H9 (cell line): ENCODE measurements around the gene CDKN2C. TPM values are rescaled to one million over a fixed set of nuclear protein-coding genes. Genes with fewer than 3 reads are reported as not detected.

Experiments
- DNase-seq: peaks from one replicate; pipeline ENCODE4 v3.0.0-alpha.2; 2017
- H2AFZ ChIP-seq: one replicate; pipeline ENCODE4 v1.6.1; 2013; ENCODE audit warnings: mild to moderate bottlenecking, low read length, control low read depth, moderate library complexity
- H2AK5ac ChIP-seq: 2 replicates; pipeline ENCODE4 v1.6.1; 2013; ENCODE audit warnings: low read length, control low read depth, mixed read lengths; ENCODE audit not compliant: insufficient read length
- H2BK120ac ChIP-seq: one replicate; pipeline ENCODE4 v1.6.1; 2013; ENCODE audit warnings: low read depth, mild to moderate bottlenecking, low read length, control low read depth, inconsistent platforms; ENCODE audit not compliant: poor library complexity, severe bottlenecking
- H2BK12ac ChIP-seq: 2 replicates; pipeline ENCODE4 v1.6.1; 2013; ENCODE audit warnings: low read length, control low read depth, mixed read lengths, low read depth; ENCODE audit not compliant: insufficient read length
- H2BK15ac ChIP-seq: 2 replicates; pipeline ENCODE4 v1.6.1; 2013; ENCODE audit warnings: low read depth, low read length, control low read depth
- H2BK20ac ChIP-seq: one replicate; pipeline ENCODE4 v1.6.1; 2013; ENCODE audit warnings: low read depth, mild to moderate bottlenecking, low read length, control low read depth, inconsistent platforms; ENCODE audit not compliant: poor library complexity, severe bottlenecking
- H2BK5ac ChIP-seq: 2 replicates; pipeline ENCODE4 v1.6.1; 2013; ENCODE audit warnings: low read length, control low read depth, mixed read lengths; ENCODE audit not compliant: insufficient read length
- H3K14ac ChIP-seq: 2 replicates; pipeline ENCODE4 v1.6.1; 2013; ENCODE audit warnings: low read length, control low read depth; ENCODE audit not compliant: insufficient read depth
- H3K18ac ChIP-seq: 2 replicates; pipeline ENCODE4 v1.6.1; 2013; ENCODE audit warnings: low read depth, mild to moderate bottlenecking, mixed read lengths, low read length, control low read depth; ENCODE audit not compliant: insufficient read length
- H3K23ac ChIP-seq: 2 replicates; pipeline ENCODE4 v1.6.1; 2013; ENCODE audit warnings: low read length, control low read depth, mixed read lengths, low read depth; ENCODE audit not compliant: insufficient read length
- H3K23me2 ChIP-seq: 2 replicates; pipeline ENCODE4 v1.6.1; 2013; ENCODE audit warnings: low read depth, mild to moderate bottlenecking, mixed read lengths, low read length, control low read depth; ENCODE audit not compliant: insufficient read length, poor library complexity, severe bottlenecking
- H3K27ac ChIP-seq: 2 replicates; pipeline ENCODE4 v1.5.1; 2013; ENCODE audit warnings: low read length, control low read depth, mixed read lengths, low read depth; ENCODE audit not compliant: insufficient read length
- H3K27me3 ChIP-seq: 2 replicates; pipeline ENCODE4 v1.6.1; 2013; ENCODE audit warnings: low read length, control low read depth, inconsistent platforms; ENCODE audit not compliant: insufficient read depth
- H3K4ac ChIP-seq: 2 replicates; pipeline ENCODE4 v1.6.1; 2013; ENCODE audit warnings: low read depth, mild to moderate bottlenecking, control low read depth, inconsistent platforms, low read length, moderate library complexity
- H3K4me1 ChIP-seq: 2 replicates; pipeline ENCODE4 v1.6.1; 2013; ENCODE audit warnings: low read length, control low read depth, inconsistent platforms; ENCODE audit not compliant: insufficient read depth
- H3K4me2 ChIP-seq: 2 replicates; pipeline ENCODE4 v1.6.1; 2013; ENCODE audit warnings: low read length, control low read depth, mixed read lengths; ENCODE audit not compliant: insufficient read length, insufficient read depth
- H3K56ac ChIP-seq: 2 replicates; pipeline ENCODE4 v1.6.1; 2013; ENCODE audit warnings: low read depth, mild to moderate bottlenecking, mixed read lengths, low read length, control low read depth; ENCODE audit not compliant: insufficient read length
- H3K79me1 ChIP-seq: 2 replicates; pipeline ENCODE4 v1.6.1; 2013; ENCODE audit warnings: low read depth, mild to moderate bottlenecking, moderate library complexity, low read length, control low read depth, inconsistent platforms; ENCODE audit not compliant: insufficient read depth, poor library complexity, severe bottlenecking
- H3K79me2 ChIP-seq: 2 replicates; pipeline ENCODE4 v1.6.1; 2013; ENCODE audit warnings: low read length, control low read depth, inconsistent platforms; ENCODE audit not compliant: insufficient read depth
- H3K9ac ChIP-seq: 2 replicates; pipeline ENCODE4 v1.6.1; 2013; ENCODE audit warnings: low read length, control low read depth, mixed read lengths; ENCODE audit not compliant: insufficient read length; ENCODE audit errors: extremely low read depth
- H3K9me3 ChIP-seq: one replicate; pipeline ENCODE4 v1.6.1; 2013; ENCODE audit warnings: low read depth, low read length, inconsistent platforms; ENCODE audit not compliant: control insufficient read depth
- H3T11ph ChIP-seq: one replicate; pipeline ENCODE4 v1.6.1; 2013; ENCODE audit warnings: mild to moderate bottlenecking, low read length, control low read depth, inconsistent platforms
- H4K20me1 ChIP-seq: one replicate; pipeline ENCODE4 v1.6.1; 2013; ENCODE audit not compliant: control insufficient read depth, insufficient read length, insufficient read depth
- H4K5ac ChIP-seq: 2 replicates; pipeline ENCODE4 v1.6.1; 2013; ENCODE audit warnings: low read depth, mild to moderate bottlenecking, mixed read lengths, low read length, control low read depth; ENCODE audit not compliant: insufficient read length
- H4K8ac ChIP-seq: replicated peaks from 2 replicates; pipeline ENCODE4 v1.6.1; 2013; ENCODE audit warnings: low read length, control low read depth, mixed read lengths, low read depth; ENCODE audit not compliant: insufficient read length
- H4K91ac ChIP-seq: 2 replicates; pipeline ENCODE4 v1.6.1; 2013; ENCODE audit warnings: low read depth, mild to moderate bottlenecking, moderate library complexity, mixed read lengths, low read length, control low read depth; ENCODE audit not compliant: insufficient read length
- H3K27ac Mint-ChIP-seq, 3 experiments: 2 replicates in 2 of 3; 3 replicates in 1 of 3; pipeline ENCODE4 v1.8.0; 2020 to 2021; ENCODE audit warnings: mixed read lengths in 3 of 3, mild to moderate bottlenecking in 1 of 3, moderate library complexity in 1 of 3
- H3K27me3 Mint-ChIP-seq: 2 replicates; pipeline ENCODE4 v1.8.0; 2021; ENCODE audit warnings: low read depth, mild to moderate bottlenecking, moderate library complexity, mixed read lengths
- H3K36me3 Mint-ChIP-seq, 3 experiments: 2 replicates in 2 of 3; 3 replicates in 1 of 3; pipeline ENCODE4 v1.8.0; 2020 to 2021; ENCODE audit warnings: low read depth in 3 of 3, mixed read lengths in 3 of 3; ENCODE audit not compliant: insufficient read depth in 1 of 3
- H3K4me1 Mint-ChIP-seq, 2 experiments: 2 replicates each; pipeline ENCODE4 v1.8.0; 2020; ENCODE audit warnings: mixed read lengths in 2 of 2
- H3K4me3 Mint-ChIP-seq, 2 experiments: 2 replicates in 1 of 2; 3 replicates in 1 of 2; pipeline ENCODE4 v1.8.0; 2020 to 2021; ENCODE audit warnings: mild to moderate bottlenecking in 2 of 2, mixed read lengths in 2 of 2, moderate library complexity in 1 of 2
- H3K9me3 Mint-ChIP-seq, 2 experiments: 2 replicates in 1 of 2; 3 replicates in 1 of 2; pipeline ENCODE4 v1.8.0; 2020; ENCODE audit warnings: mild to moderate bottlenecking in 2 of 2, mixed read lengths in 2 of 2, moderate library complexity in 1 of 2
- CTCF ChIP-seq: fragments of 200-600 bp; sonication (generic); conservative IDR thresholded peaks from 3 replicates; pipeline ENCODE4 v1.8.0; 2021; ENCODE audit warnings: antibody characterized with exemption, mild to moderate bottlenecking
- WGBS: extraction: QIAGEN DNeasy Blood & Tissue Kit; methylation state at CpG from one replicate; pipeline ENCODE4 v1.1.7; 2013; ENCODE audit warnings: missing lambda C conversion rate, low lambda C conversion rate, mixed read lengths; ENCODE audit not compliant: insufficient read length; ENCODE audit errors: extremely low coverage; 5-methylcytosine and 5-hydroxymethylcytosine counted together
- total RNA-seq: library from RNA; stranded (reverse); gene quantifications from 2 replicates; pipeline ENCODE4 v1.2.1, GENCODE V29; 2021

Gene CDKN2C
- total RNA-seq, 1 experiment from 2014 or later: not detected

DNA sequence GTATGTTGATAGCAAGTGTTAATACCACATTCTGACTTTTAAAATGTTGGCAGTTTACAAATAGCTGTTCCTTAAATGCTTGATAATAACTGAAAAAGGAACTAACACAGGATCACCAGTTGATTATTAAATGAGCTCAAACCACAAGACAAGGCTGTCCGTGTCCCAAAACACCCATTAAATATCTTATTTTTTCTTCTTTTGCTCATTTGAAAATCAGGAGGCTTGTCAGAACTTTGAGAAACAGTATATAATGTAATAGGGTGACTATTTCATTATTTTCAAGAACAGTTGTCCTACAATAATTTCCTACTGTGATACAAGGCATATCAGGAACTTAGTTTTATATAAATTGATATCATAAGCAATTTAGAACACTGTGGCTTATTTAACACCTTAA lies 2.7 kb downstream of the CDKN2C start:
- Histone ChIP-seq H3K14ac (no peak overlapping the region), H3K27me3 (peaks cover 64% of the 10 kb centered on the region), H3T11ph (no peak overlapping the region), H3K56ac (no peak overlapping the region), H2AFZ (no peak overlapping the region), H2BK5ac (no peak overlapping the region), H2BK12ac (no peak overlapping the region), H2BK20ac (no peak overlapping the region), H3K27ac (no peak overlapping the region), H3K9me3 (no peaks in the 10 kb centered on the region), H2BK120ac (no peak overlapping the region), H2BK15ac (no peak overlapping the region), H3K18ac (no peak overlapping the region), H4K5ac (no peak overlapping the region), H3K4me2 (no peak overlapping the region), H3K79me1 (no peaks in the 10 kb centered on the region), H2AK5ac (no peak overlapping the region), H3K9ac (no peak overlapping the region), H4K91ac (no peak overlapping the region), H3K4me1 (0 out of 2 replicates have a peak, but pooled peaks cover 2% of the 10 kb centered on the region), H3K79me2 (no peaks in the 10 kb centered on the region), H4K20me1 (no peaks in the 10 kb centered on the region), H3K23ac (no peak overlapping the region), H3K23me2 (peaks cover 20% of the 10 kb centered on the region), H3K4ac (no peak overlapping the region), H4K8ac (no peak overlapping the region)
- H3K9me3 Mint-ChIP-seq: peaks cover 3% of the 10 kb centered on the region in 2 experiments; a peak in 2 of 5 replicates
- H3K4me1 Mint-ChIP-seq: peaks cover 21 to 38% of the 10 kb centered on the region in 2 experiments
- WGBS: no CpG with 5 or more reads among the region's 1 CpG
- no peaks in the 10 kb centered on the region; a peak in 1 of 7 replicates for H3K36me3 Mint-ChIP-seq
- no peak for TF ChIP-seq CTCF
- DNase-seq: no peak
- peaks cover 95% of the 10 kb centered on the region for H3K27me3 Mint-ChIP-seq
- H3K27ac Mint-ChIP-seq: no peak overlapping the region
- H3K4me3 Mint-ChIP-seq: no peak overlapping the region
